ENCODE results near the gene CCDC69.
A peak's percentile ranks its signal among the peaks of the same experiment; 100 is the strongest.

The CCDC69 gene

DNA sequence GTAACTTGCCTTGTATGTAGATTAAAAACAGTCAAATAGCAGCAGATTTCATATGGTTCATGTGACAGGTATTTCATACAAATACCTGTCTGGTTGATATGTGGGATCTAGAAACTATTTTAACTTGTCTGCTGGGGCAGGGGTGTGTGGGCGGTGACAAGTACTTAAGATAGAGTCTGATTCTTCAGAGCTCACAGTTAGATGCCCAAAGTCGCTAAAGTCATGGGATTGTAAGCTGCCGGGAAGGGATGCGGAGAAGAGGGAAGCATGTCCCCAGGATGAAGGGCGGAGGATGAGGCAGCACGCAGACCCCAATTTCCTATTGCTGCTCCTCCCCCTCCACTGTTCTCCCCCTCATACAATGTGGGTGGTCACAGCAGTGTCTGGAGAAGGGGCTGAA, 79.6 kb downstream of the CCDC69 start:
- no peaks in the 10 kb centered on the region for H4K20me1 ChIP-seq (ENCODE audit: insufficient read depth, low read length)
- no peaks in the 10 kb centered on the region for H3K36me3 ChIP-seq (ENCODE audit: insufficient read depth, low read length)

DNA sequence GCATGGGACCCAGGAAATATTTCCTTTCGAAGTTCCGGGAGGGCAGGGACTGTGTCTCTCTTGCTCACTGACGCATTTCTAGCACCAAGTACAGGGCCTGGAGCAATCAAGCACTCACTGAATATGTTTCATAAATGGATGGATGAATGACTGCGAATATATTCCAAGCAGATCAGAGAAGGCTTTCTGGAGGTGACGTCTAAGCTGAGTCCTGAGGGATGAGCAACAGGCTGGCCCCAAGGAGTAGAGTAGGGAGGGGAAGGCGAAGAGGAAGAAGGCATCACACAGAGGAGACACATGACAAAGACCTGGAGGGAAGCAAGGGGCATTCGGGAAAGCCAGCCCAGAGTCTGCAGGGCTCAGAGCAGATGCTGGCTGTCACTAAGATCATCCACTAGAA, 80.2 kb downstream of the CCDC69 start:
- Histone ChIP-seq H4K20me1 (ENCODE audit: insufficient read depth, low read length) (no peaks in the 10 kb centered on the region), H3K79me2 (ENCODE audit: insufficient read depth, low read length) (no peaks in the 10 kb centered on the region), H3K27ac (ENCODE audit: low read depth, low read length, poor library complexity, severe bottlenecking) (no peak overlapping the region), H3K9ac (ENCODE audit: low read length) (no peak overlapping the region), H2AFZ (ENCODE audit: low read length) (no peak overlapping the region), H3K4me1 (ENCODE audit: insufficient read depth, low read length, severe bottlenecking) (peaks cover 9% of the 10 kb centered on the region), H3K9me2 (ENCODE audit: low read depth, low read length) (no peaks in the 10 kb centered on the region), H3K4me3 (ENCODE audit: low read depth, low read length, poor library complexity, severe bottlenecking) (no peak overlapping the region), H3K36me3 (ENCODE audit: insufficient read depth, low read length) (no peaks in the 10 kb centered on the region), H3K27me3 (ENCODE audit: insufficient read depth, low read length) (no peaks in the 10 kb centered on the region; the same call in 1 of the 2 replicates), H3K9me3 (ENCODE audit: low read length) (no peaks in the 10 kb centered on the region), H3F3A (ENCODE audit: insufficient read depth, low read length) (no peaks in the 10 kb centered on the region), H3K4me2 (ENCODE audit: low read length) (no peak overlapping the region)
- TF ChIP-seq EZH2 (IDR thresholded peaks at IDR 0.05; ENCODE audit: borderline replicate concordance, low read length) (no peak), CTCF (IDR thresholded peaks at IDR 0.05; ENCODE audit: low read length) (no peak)

More for the DNA sequence above, 79.6 kb downstream of the CCDC69 start:
- no peaks in the 10 kb centered on the region for H3K9me2 ChIP-seq (ENCODE audit: low read depth, low read length)
- no peaks in the 10 kb centered on the region for H3F3A ChIP-seq (ENCODE audit: insufficient read depth, low read length)
- no peaks in the 10 kb centered on the region for H3K79me2 ChIP-seq (ENCODE audit: insufficient read depth, low read length)
- H3K9me3 ChIP-seq (ENCODE audit: low read length) = no peaks in the 10 kb centered on the region
- H3K27ac ChIP-seq (ENCODE audit: low read depth, low read length, poor library complexity, severe bottlenecking) = no peak overlapping the region
- no peaks in the 10 kb centered on the region; the same call in 1 of the 2 replicates for H3K27me3 ChIP-seq (ENCODE audit: insufficient read depth, low read length)
- H2AFZ ChIP-seq (ENCODE audit: low read length) = no peak overlapping the region
- no peak for TF ChIP-seq EZH2 (IDR thresholded peaks at IDR 0.05; ENCODE audit: borderline replicate concordance, low read length)
- no peak overlapping the region for H3K4me3 ChIP-seq (ENCODE audit: low read depth, low read length, poor library complexity, severe bottlenecking)
- no peak overlapping the region for H3K4me2 ChIP-seq (ENCODE audit: low read length)
- peaks cover 9% of the 10 kb centered on the region for H3K4me1 ChIP-seq (ENCODE audit: insufficient read depth, low read length, severe bottlenecking)
- H3K9ac ChIP-seq (ENCODE audit: low read length) = no peak overlapping the region

DNA sequence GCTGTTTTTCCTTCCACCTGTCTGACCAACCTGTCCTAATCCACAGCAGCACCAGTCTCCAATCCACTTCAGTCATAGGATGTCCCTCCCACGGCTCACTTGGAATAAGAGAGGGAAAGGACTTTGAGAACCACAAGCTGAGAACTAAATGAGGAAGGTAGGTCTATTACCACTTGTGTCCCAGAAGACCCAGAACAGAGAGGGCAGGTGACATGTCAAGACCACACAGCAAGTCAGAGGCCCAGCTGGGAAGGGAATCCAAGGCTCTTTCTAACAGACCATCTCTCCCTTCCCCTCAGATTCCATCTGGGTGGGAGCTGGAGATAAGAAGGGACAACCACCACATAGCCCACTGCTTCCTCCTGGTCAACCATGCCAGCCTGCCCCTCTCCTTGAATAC, 81.0 kb downstream of the CCDC69 start:
- TF ChIP-seq CTCF (IDR thresholded peaks at IDR 0.05; ENCODE audit: low read length) (no peak), EZH2 (IDR thresholded peaks at IDR 0.05; ENCODE audit: borderline replicate concordance, low read length) (no peak)
- Histone ChIP-seq H3K27ac (ENCODE audit: low read depth, low read length, poor library complexity, severe bottlenecking) (no peak overlapping the region), H3K4me1 (ENCODE audit: insufficient read depth, low read length, severe bottlenecking) (peaks cover 9% of the 10 kb centered on the region), H3K9ac (ENCODE audit: low read length) (no peak overlapping the region), H3K9me3 (ENCODE audit: low read length) (no peaks in the 10 kb centered on the region), H2AFZ (ENCODE audit: low read length) (no peak overlapping the region), H3K4me2 (ENCODE audit: low read length) (no peak overlapping the region), H3F3A (ENCODE audit: insufficient read depth, low read length) (no peaks in the 10 kb centered on the region), H4K20me1 (ENCODE audit: insufficient read depth, low read length) (no peaks in the 10 kb centered on the region), H3K36me3 (ENCODE audit: insufficient read depth, low read length) (no peaks in the 10 kb centered on the region), H3K27me3 (ENCODE audit: insufficient read depth, low read length) (no peaks in the 10 kb centered on the region; the same call in 1 of the 2 replicates), H3K9me2 (ENCODE audit: low read depth, low read length) (no peaks in the 10 kb centered on the region), H3K4me3 (ENCODE audit: low read depth, low read length, poor library complexity, severe bottlenecking) (no peak overlapping the region), H3K79me2 (ENCODE audit: insufficient read depth, low read length) (no peaks in the 10 kb centered on the region)

GRCh38 chr5:151141535-151141934, 82.4 kb downstream of the CCDC69 start:
- no peaks in the 10 kb centered on the region for H4K20me1 ChIP-seq (ENCODE audit: insufficient read depth, low read length)
- H3K9me2 ChIP-seq (ENCODE audit: low read depth, low read length) = no peaks in the 10 kb centered on the region
- H3K4me2 ChIP-seq (ENCODE audit: low read length) = 0 out of 2 replicates have a peak overlapping the region, but pooled peaks have one; percentile 3
- no peak overlapping the region for H2AFZ ChIP-seq (ENCODE audit: low read length)
- no peak for TF ChIP-seq CTCF (IDR thresholded peaks at IDR 0.05; ENCODE audit: low read length)
- TF ChIP-seq EZH2 (IDR thresholded peaks at IDR 0.05; ENCODE audit: borderline replicate concordance, low read length) = no peak
- no peak overlapping the region for H3K4me3 ChIP-seq (ENCODE audit: low read depth, low read length, poor library complexity, severe bottlenecking)
- H3K27ac ChIP-seq (ENCODE audit: low read depth, low read length, poor library complexity, severe bottlenecking) = no peak overlapping the region
- no peaks in the 10 kb centered on the region for H3F3A ChIP-seq (ENCODE audit: insufficient read depth, low read length)
- H3K9ac ChIP-seq (ENCODE audit: low read length) = no peak overlapping the region
- H3K9me3 ChIP-seq (ENCODE audit: low read length) = no peaks in the 10 kb centered on the region
- peaks cover 9% of the 10 kb centered on the region for H3K4me1 ChIP-seq (ENCODE audit: insufficient read depth, low read length, severe bottlenecking)
- no peaks in the 10 kb centered on the region; the same call in 1 of the 2 replicates for H3K27me3 ChIP-seq (ENCODE audit: insufficient read depth, low read length)
- H3K36me3 ChIP-seq (ENCODE audit: insufficient read depth, low read length) = no peaks in the 10 kb centered on the region
- H3K79me2 ChIP-seq (ENCODE audit: insufficient read depth, low read length) = no peaks in the 10 kb centered on the region

Measured in OCI-LY1 (cell line).